ENCODE data around the gene PROSER3. TPM values are rescaled to one million over a fixed set of nuclear protein-coding genes. Genes with fewer than 3 reads are reported as not detected.

The PROSER3 gene
- polyA plus RNA-seq, 3 donors: 1.8 to 14.7 (median 2.9) TPM

- Mint-ChIP-seq H3K27me3 (ENCODE audit: low read depth in 3 of 3) (peaks cover 0 to 3% (median 2%) of the 10 kb centered on the region in 3 donors), H3K36me3 (peaks cover 90 to 99% of the 10 kb centered on the region in 2 donors), H3K4me3 (no peak overlapping the region), H3K4me1 (no peaks in the 10 kb centered on the region), H3K9me3 (no peaks in the 10 kb centered on the region), H3K27ac (no peak overlapping the region)
- H4K20me1 ChIP-seq (ENCODE audit: insufficient read depth, low read length): peaks cover 59% of the 10 kb centered on the region
- no peaks in the 10 kb centered on the region for H3K9me3 ChIP-seq (replicated peaks in 1 of 2; ENCODE audit: control insufficient read depth in 1 of 2, insufficient read depth in 1 of 2, low read length in 2 of 2)
- no peak overlapping the region for H3K9ac ChIP-seq (ENCODE audit: insufficient read depth, low read length, poor library complexity, severe bottlenecking)
- no peaks in the 10 kb centered on the region for H3K79me2 ChIP-seq (ENCODE audit: insufficient read depth, low read length)
- H3K4me1 ChIP-seq (ENCODE audit: control insufficient read depth in 1 of 2, insufficient read depth in 2 of 2, low read length in 2 of 2): no peaks in the 10 kb centered on the region
- WGBS (ENCODE audit: insufficient coverage): 96% methylated on average over 14 of the region's 25 CpGs
- no peak overlapping the region for H2AFZ ChIP-seq (ENCODE audit: insufficient read depth, low read depth, low read length, poor library complexity, severe bottlenecking)
- intact Hi-C loops (cut with micrococcal nuclease): no loop called here
- no peak overlapping the region for H3K4me2 ChIP-seq (replicated peaks; ENCODE audit: extremely low read depth, low read length, poor library complexity, severe bottlenecking)
- TF ChIP-seq CTCF (IDR thresholded peaks at IDR 0.05): no peak
- H3K27ac ChIP-seq (ENCODE audit: low read depth in 1 of 2, low read length in 2 of 2): no peak overlapping the region
- H3K27me3 ChIP-seq (ENCODE audit: control insufficient read depth in 2 of 2, insufficient read depth in 2 of 2, low read length in 2 of 2): no peaks in the 10 kb centered on the region
- H3K36me3 ChIP-seq (replicated peaks in 1 of 2; ENCODE audit: control insufficient read depth in 1 of 2, insufficient read depth in 2 of 2, low read length in 2 of 2): peaks cover 99 to 100% of the 10 kb centered on the region in 2 donors
- no peak for DNase-seq
- H3K4me3 ChIP-seq (replicated peaks in 1 of 3; ENCODE audit: low read depth in 2 of 3, low read length in 3 of 3): no peak overlapping the region
Measured at GRCh38 chr19:35727053-35727955, 30.7 kb upstream of the PROSER3 start.

GRCh38 chr19:35727956-35728706 is 29.8 kb upstream of the PROSER3 start:
- no peaks in the 10 kb centered on the region for H3K79me2 ChIP-seq (ENCODE audit: insufficient read depth, low read length)
- Mint-ChIP-seq H3K27ac (no peak overlapping the region), H3K36me3 (peaks cover 81 to 97% of the 10 kb centered on the region in 2 donors), H3K4me1 (no peaks in the 10 kb centered on the region), H3K27me3 (ENCODE audit: low read depth in 3 of 3) (peaks cover 0 to 3% (median 2%) of the 10 kb centered on the region in 3 donors), H3K4me3 (no peak overlapping the region), H3K9me3 (no peaks in the 10 kb centered on the region)
- TF ChIP-seq CTCF (IDR thresholded peaks at IDR 0.05): no peak
- no peak overlapping the region for H3K4me3 ChIP-seq (replicated peaks in 1 of 3; ENCODE audit: low read depth in 2 of 3, low read length in 3 of 3)
- H3K4me1 ChIP-seq (ENCODE audit: control insufficient read depth in 1 of 2, insufficient read depth in 2 of 2, low read length in 2 of 2): no peaks in the 10 kb centered on the region
- no peaks in the 10 kb centered on the region for H3K9me3 ChIP-seq (replicated peaks in 1 of 2; ENCODE audit: control insufficient read depth in 1 of 2, insufficient read depth in 1 of 2, low read length in 2 of 2)
- H3K9ac ChIP-seq (ENCODE audit: insufficient read depth, low read length, poor library complexity, severe bottlenecking): no peak overlapping the region
- peaks cover 55% of the 10 kb centered on the region for H4K20me1 ChIP-seq (ENCODE audit: insufficient read depth, low read length)
- H3K27me3 ChIP-seq (ENCODE audit: control insufficient read depth in 2 of 2, insufficient read depth in 2 of 2, low read length in 2 of 2): no peaks in the 10 kb centered on the region
- H3K36me3 ChIP-seq (replicated peaks in 1 of 2; ENCODE audit: control insufficient read depth in 1 of 2, insufficient read depth in 2 of 2, low read length in 2 of 2): peaks cover 97 to 100% of the 10 kb centered on the region in 2 donors
- intact Hi-C loops (cut with micrococcal nuclease): no loop called here
- no peak for DNase-seq
- H2AFZ ChIP-seq (ENCODE audit: insufficient read depth, low read depth, low read length, poor library complexity, severe bottlenecking): no peak overlapping the region
- H3K27ac ChIP-seq (ENCODE audit: low read depth in 1 of 2, low read length in 2 of 2): no peak overlapping the region
- 95% methylated on average over 16 of the region's 19 CpGs for WGBS (ENCODE audit: insufficient coverage)
- no peak overlapping the region for H3K4me2 ChIP-seq (replicated peaks; ENCODE audit: extremely low read depth, low read length, poor library complexity, severe bottlenecking)

Measured in CD14-positive monocyte (primary cell).